Stimulated activated CD8-positive, alpha-beta memory T cell treated with anti-CD3 and anti-CD28 coated beads, Interleukin-7, amount 100 ng/mL, for 4 hours (primary cell): ENCODE results near the gene LAMC3.

Source experiments
- DNase-seq, 2 donors: peaks; one replicate each; pipeline ENCODE4 v3.0.0-alpha.2; 2020; ENCODE audit warnings: low read depth in 2 of 2

The LAMC3 gene

DNA sequence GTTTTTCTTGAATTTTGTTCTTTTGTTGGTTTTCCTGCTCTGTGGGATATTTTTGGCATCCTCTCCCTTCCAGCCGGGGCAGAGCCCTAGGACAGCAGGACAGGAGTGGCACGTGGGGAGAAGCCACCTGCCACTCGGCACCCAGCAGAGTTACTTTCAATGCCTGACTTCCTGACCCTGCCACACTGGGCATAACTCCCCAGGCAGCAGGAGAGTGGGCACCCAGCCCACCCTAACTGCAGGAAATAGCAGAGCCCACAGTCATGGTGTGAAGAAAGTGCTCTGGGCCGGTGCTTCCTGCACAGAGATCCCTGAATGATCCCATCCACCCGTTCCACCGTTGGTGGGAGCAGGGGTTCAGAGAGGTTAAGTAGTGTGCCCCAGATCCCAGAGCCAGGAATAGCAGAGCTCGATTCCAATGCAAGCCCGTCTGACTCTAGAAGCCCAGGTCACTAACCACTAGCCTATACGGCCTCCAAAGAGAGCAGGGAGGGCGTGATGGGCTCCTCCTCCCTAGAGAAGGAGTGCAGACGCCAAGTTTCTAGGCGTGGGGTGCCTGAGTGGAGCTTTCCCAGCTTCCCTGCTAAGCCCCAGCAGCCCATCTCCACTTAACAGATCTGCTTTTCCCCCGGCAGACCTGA, 108.3 kb downstream of the LAMC3 start:
- no peak for DNase-seq

DNA sequence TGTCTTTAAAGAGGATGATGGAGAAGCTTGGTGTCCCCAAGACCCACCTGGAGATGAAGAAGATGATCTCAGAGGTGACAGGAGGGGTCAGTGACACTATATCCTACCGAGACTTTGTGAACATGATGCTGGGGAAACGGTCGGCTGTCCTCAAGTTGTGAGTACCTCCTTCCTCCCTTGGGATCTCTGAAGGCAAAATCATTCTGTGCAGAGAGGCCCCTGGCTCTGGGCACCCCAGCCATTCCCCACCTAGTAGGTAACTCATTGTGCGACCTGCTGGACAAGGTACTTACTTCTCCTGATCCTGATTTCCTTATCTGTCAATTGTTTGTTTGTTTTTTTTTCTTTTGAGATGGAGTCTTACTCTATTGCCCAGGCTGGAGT, 108.8 kb downstream of the LAMC3 start:
- no peak for DNase-seq

DNA sequence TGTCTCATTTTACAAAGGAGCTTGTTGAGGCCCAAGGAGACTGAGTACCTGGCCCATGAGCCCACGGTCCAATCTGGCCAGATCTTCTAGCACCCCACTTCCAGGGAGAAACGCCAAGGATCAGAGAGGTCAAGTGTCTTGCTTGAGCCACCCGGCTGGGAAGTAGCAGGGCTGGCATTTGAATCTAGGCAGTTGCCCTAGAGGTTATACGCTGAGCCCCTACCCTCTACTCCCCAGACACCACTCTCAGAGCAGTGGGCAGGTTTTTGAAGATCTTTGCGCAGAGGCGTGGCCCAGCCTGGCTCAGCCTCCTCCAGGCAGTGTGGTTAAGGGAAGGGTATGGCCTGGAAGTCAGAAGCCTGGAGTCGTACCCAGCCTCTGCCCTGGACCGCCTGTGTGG, 110.6 kb downstream of the LAMC3 start:
- DNase-seq, result no peak

DNA sequence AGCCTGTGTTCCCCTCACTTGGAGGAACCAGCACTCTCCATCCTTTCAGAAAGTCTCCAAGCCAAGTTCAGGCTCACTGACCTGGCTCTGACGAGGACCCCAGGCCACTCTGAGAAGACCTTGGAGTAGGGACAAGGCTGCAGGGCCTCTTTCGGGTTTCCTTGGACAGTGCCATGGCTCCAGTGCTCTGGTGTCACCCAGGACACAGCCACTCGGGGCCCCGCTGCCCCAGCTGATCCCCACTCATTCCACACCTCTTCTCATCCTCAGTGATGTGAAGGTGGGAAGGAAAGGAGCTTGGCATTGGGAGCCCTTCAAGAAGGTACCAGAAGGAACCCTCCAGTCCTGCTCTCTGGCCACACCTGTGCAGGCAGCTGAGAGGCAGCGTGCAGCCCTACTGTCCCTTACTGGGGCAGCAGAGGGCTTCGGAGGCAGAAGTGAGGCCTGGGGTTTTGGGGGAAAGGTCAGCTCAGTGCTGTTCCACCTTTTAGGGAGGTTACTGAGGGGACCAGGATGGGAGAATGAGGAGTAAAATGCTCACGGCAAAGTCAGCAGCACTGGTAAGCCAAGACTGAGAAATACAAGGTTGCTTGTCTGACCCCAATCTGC, 111.8 kb downstream of the LAMC3 start:
- DNase-seq, result no peak

DNA sequence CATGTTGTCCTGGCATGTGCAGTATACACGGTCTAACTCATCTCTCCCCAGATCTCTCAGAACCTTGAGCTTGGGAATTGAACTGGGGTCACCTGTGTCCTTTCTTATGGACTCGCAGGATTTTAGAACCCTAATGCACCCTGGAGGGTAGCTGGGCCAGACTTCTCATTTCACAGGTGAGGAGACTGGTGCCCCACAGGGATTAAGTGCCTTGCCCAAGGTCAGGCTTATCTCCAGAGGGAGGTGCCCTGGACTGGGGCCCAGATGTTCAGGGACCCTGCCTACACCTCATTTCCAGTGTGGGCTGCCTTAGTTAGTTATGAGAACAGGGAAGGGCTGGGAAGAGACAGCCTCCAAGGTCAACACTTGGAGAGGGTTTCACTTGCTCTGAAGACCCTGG, 112.4 kb downstream of the LAMC3 start:
- DNase-seq, result no peak

DNA sequence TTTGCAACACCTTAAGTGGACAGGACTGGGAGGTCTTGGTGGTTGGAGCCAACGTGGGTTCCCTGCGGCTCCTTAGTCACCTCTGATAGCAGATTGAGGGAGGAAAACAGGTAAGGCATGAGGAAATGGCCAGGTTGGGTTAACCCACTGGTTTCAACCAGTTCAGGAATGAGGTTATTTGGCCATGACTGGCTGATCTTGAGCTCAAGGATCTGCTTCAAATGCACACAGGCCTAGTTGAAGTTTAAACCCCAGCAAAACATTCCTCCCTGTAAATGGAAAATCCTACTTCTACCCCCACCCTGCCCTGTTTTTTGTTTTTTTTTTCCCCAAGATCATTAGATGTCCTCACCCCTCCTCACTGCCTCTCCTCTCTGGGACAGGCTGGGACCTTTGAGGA, 113.2 kb downstream of the LAMC3 start:
- no peak for DNase-seq

DNA sequence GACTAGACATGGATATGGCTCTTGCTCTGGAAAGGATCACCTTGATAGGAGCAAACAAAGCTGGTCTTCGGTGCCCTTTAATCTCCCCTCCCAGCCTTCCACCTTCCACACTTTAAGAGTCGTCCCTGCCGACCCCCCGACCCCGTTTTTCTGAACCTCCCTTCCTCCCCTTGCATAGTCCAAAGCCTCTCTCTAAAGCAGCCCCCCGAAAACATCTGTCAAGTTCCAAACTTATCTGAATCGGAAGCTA, 116.0 kb downstream of the LAMC3 start:
- DNase-seq, result no peak

GRCh38 chr9:131125288-131126058, 116.5 kb downstream of the LAMC3 start, which contains the start of gene NUP214:
Gene NUP214, plus strand, starts transcription at chr9:131125586. Its CDS starts 119 bp downstream, at chr9:131125705.
- DNase-seq, result peak; percentile 99

DNA sequence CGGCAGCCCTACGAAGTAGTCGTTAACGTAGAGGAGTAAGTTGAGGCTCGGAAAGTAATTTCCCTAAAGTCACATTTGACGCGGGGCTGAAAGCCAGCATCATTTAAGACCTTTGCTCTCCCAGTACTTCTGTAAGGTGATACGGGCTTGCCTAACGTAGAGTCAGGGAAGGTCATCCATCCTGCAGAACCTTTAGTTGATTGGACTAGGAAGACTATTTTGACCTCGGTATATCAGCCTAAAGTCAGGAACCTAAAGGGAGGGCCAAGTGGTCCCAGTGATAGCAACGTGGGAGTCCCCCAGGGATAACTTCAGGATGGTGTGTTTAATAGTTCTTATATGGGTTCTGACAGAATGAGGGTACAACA, 117.1 kb downstream of the LAMC3 start:
- DNase-seq, result no peak

- no peak for DNase-seq
These were observed 120.2 kb downstream of the LAMC3 start for GRCh38 chr9:131129183-131129582.

- no peak for DNase-seq
These were observed 129.7 kb downstream of the LAMC3 start for GRCh38 chr9:131138676-131139075.

DNA sequence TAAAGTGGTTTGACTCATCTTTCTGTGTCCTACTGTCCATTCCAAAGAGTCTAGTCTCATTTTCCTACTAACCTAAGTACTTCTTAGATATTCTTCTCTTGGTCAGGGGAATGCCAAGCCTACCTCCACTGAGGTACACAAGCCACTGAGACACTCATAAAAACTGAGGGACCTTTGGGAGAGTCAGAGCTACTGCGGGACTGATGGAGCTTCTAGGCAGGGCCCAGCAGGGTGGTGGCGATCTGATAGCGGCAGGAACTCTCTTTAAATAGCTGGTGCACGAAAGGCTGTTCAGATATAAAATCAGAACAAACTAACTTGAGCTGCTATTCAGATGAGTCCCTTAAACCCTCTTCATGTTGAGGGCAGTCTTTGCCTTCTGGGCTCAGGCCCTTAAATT, 131.1 kb downstream of the LAMC3 start:
- no peak for DNase-seq

GRCh38 chr9:131140550-131140949, 131.6 kb downstream of the LAMC3 start:
- no peak for DNase-seq

DNA sequence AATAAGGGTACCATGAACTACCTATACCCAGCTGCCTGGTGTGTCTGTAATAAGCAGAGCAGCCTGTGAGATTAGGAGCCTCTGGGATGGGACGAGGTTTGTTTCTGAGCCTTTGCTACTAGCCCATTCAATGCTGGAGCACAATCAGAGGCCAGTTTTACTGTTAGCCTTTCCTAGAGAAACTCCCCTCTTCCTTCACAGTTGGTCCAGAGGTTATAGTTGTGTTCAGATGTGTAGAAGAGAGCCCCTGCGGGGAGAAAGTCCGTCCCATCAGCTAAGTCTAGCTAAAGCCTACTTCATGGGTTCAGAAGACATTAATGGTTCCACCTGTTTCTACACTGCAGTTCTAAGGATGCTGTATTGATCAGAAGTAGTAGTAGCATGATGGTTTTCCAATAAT, 133.2 kb downstream of the LAMC3 start:
- DNase-seq, result no peak
